ENCODE results near the gene GRIK2.

- TF ChIP-seq CTCF (IDR thresholded peaks at IDR 0.05) (no peak), POLR2A (IDR thresholded peaks at IDR 0.05) (no peak)
These were observed 376.6 kb downstream of the GRIK2 start for GRCh38 chr6:101770116-101770515.

All from ovary (tissue), 3 donors.